SK-N-SH treated with all-trans-retinoic acid at 6 μM for 48 hours (cell line): ENCODE results near the gene MMS22L.
A peak's percentile ranks its signal among the peaks of the same experiment; 100 is the strongest.

ENCODE experiments used
- ATAC-seq: fragments of 200-7000 bp; cut with Tn5 transposase; 3 replicates; pipeline ENCODE4 v1.9.1; 2020; ENCODE audit warnings: mild to moderate bottlenecking, moderate library complexity
- ARNTL ChIP-seq: fragments of 450-650 bp; formaldehyde crosslinking; IDR thresholded peaks from 2 replicates; pipeline ENCODE4 v1.5.0; 2020; ENCODE audit warnings: low read depth, mild to moderate bottlenecking, moderate library complexity, borderline replicate concordance
- BACH2 ChIP-seq: fragments of 250-450 bp; sonication (Bioruptor Pico); IDR thresholded peaks from 2 replicates; pipeline ENCODE4 v1.9.0; 2021; ENCODE audit warnings: mild to moderate bottlenecking, borderline replicate concordance
- GLIS3 ChIP-seq: fragments of 250-450 bp; sonication (Bioruptor Pico); IDR thresholded peaks from 2 replicates; pipeline ENCODE4 v1.5.0; 2020; ENCODE audit warnings: mild to moderate bottlenecking, moderate library complexity
- ISL1 ChIP-seq: fragments of 250-450 bp; sonication (Bioruptor Pico); IDR thresholded peaks from 2 replicates; pipeline ENCODE4 v2.1.2; 2022; ENCODE audit warnings: mild to moderate bottlenecking, moderate library complexity
- OSR1 ChIP-seq: fragments of 250-450 bp; sonication (Bioruptor Pico); IDR thresholded peaks from 2 replicates; pipeline ENCODE4 v1.8.0; 2022; ENCODE audit warnings: moderate library complexity, mild to moderate bottlenecking, inconsistent platforms
- POU6F1 ChIP-seq: fragments of 250-450 bp; sonication (Bioruptor Pico); IDR thresholded peaks from 2 replicates; pipeline ENCODE4 v1.8.0; 2021; ENCODE audit warnings: low read depth, mild to moderate bottlenecking, moderate library complexity, borderline replicate concordance
- PPARA ChIP-seq: fragments of 250-450 bp; sonication (Bioruptor Pico); IDR thresholded peaks from 2 replicates; pipeline ENCODE4 v1.5.0; 2020; ENCODE audit warnings: mild to moderate bottlenecking, borderline replicate concordance
- RARB ChIP-seq: fragments of 250-450 bp; sonication (Bioruptor Pico); IDR thresholded peaks from 2 replicates; pipeline ENCODE4 v1.8.0; 2021; ENCODE audit warnings: mild to moderate bottlenecking, moderate library complexity
- SNAI2 ChIP-seq: fragments of 250-450 bp; sonication (Bioruptor Pico); IDR thresholded peaks from 2 replicates; pipeline ENCODE4 v1.5.0; 2020; ENCODE audit warnings: mild to moderate bottlenecking, moderate library complexity
- TCF4 ChIP-seq: fragments of 250-450 bp; sonication (Bioruptor Pico); IDR thresholded peaks from 2 replicates; pipeline ENCODE4 v1.8.0; 2021; ENCODE audit warnings: mild to moderate bottlenecking, moderate library complexity, borderline replicate concordance
- TOX ChIP-seq: fragments of 250-450 bp; sonication (Bioruptor Pico); IDR thresholded peaks from 2 replicates; pipeline ENCODE4 v1.8.0; 2021; ENCODE audit warnings: mild to moderate bottlenecking, moderate library complexity, borderline replicate concordance
- ZC3H10 ChIP-seq: fragments of 250-450 bp; sonication (Bioruptor Pico); IDR thresholded peaks from 2 replicates; pipeline ENCODE4 v1.5.1; 2021; ENCODE audit warnings: mild to moderate bottlenecking, moderate library complexity
- ZFP3 ChIP-seq: fragments of 250-450 bp; sonication (Bioruptor Pico); IDR thresholded peaks from 2 replicates; pipeline ENCODE4 v1.5.0; 2020; ENCODE audit warnings: mild to moderate bottlenecking, moderate library complexity
- ZFP30 ChIP-seq: fragments of 450-650 bp; formaldehyde crosslinking; IDR thresholded peaks from 2 replicates; pipeline ENCODE4 v1.5.0; 2022; ENCODE audit warnings: mild to moderate bottlenecking, moderate library complexity
- ZNF565 ChIP-seq: fragments of 450-650 bp; formaldehyde crosslinking; conservative IDR thresholded peaks from 2 replicates; pipeline ENCODE4 v1.5.0; 2020; ENCODE audit warnings: low read depth, mild to moderate bottlenecking, moderate library complexity
- ZNF70 ChIP-seq: fragments of 450-650 bp; formaldehyde crosslinking; IDR thresholded peaks from 2 replicates; pipeline ENCODE4 v1.5.0; 2020; ENCODE audit warnings: mild to moderate bottlenecking, moderate library complexity
- ZNF8 ChIP-seq: fragments of 450-650 bp; formaldehyde crosslinking; IDR thresholded peaks from 2 replicates; pipeline ENCODE4 v1.5.0; 2020; ENCODE audit warnings: mild to moderate bottlenecking, moderate library complexity
- TF ChIP-seq, protein P1 (sequence below): fragments of 250-450 bp; sonication (Bioruptor Pico); IDR thresholded peaks from 2 replicates; pipeline ENCODE4 v1.5.1; 2020; ENCODE audit warnings: low read depth, mild to moderate bottlenecking, moderate library complexity
- TF ChIP-seq, protein P2 (sequence below): fragments of 250-450 bp; sonication (Bioruptor Pico); IDR thresholded peaks from 2 replicates; pipeline ENCODE4 v1.5.1; 2021; ENCODE audit warnings: mild to moderate bottlenecking, moderate library complexity
- TF ChIP-seq, protein P3 (sequence below): fragments of 250-450 bp; sonication (Bioruptor Pico); IDR thresholded peaks from 2 replicates; pipeline ENCODE4 v1.8.0; 2020; ENCODE audit warnings: mild to moderate bottlenecking, moderate library complexity, borderline replicate concordance

The MMS22L gene

DNA sequence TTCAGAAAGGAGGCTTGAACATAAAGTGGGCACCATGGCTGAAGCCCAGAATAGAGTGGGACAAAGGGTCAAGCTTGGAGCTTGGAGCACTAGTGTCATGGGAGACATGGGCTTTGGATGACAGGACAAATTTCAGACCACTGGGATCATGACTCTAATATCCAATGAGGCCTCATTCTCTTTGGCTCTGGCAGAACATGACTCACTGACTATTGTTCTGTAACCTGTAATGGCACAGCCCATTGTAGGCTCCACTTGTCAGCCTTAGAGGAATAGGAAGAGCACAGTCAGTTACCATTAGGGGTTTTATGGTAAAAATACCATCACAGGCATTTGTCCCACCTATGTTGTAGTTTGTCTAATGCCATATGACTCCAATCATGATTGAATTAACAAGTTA, 34.0 kb upstream of the MMS22L start:
- no peak for ATAC-seq
- TF ChIP-seq, protein P1, sequence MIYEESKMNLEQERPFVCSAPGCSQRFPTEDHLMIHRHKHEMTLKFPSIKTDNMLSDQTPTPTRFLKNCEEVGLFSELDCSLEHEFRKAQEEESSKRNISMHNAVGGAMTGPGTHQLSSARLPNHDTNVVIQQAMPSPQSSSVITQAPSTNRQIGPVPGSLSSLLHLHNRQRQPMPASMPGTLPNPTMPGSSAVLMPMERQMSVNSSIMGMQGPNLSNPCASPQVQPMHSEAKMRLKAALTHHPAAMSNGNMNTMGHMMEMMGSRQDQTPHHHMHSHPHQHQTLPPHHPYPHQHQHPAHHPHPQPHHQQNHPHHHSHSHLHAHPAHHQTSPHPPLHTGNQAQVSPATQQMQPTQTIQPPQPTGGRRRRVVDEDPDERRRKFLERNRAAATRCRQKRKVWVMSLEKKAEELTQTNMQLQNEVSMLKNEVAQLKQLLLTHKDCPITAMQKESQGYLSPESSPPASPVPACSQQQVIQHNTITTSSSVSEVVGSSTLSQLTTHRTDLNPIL: no peak
- TF ChIP-seq ARNTL: no peak
- TF ChIP-seq SNAI2 (CRISPR knock-in tag): no peak
- no peak for TF ChIP-seq TOX (CRISPR knock-in tag)
- no peak for TF ChIP-seq BACH2 (CRISPR knock-in tag)
- TF ChIP-seq TCF4 (CRISPR knock-in tag): no peak
- no peak for TF ChIP-seq RARB (CRISPR knock-in tag)
- TF ChIP-seq, protein P2, sequence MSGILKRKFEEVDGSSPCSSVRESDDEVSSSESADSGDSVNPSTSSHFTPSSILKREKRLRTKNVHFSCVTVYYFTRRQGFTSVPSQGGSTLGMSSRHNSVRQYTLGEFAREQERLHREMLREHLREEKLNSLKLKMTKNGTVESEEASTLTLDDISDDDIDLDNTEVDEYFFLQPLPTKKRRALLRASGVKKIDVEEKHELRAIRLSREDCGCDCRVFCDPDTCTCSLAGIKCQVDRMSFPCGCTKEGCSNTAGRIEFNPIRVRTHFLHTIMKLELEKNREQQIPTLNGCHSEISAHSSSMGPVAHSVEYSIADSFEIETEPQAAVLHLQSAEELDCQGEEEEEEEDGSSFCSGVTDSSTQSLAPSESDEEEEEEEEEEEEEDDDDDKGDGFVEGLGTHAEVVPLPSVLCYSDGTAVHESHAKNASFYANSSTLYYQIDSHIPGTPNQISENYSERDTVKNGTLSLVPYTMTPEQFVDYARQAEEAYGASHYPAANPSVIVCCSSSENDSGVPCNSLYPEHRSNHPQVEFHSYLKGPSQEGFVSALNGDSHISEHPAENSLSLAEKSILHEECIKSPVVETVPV (CRISPR knock-in tag): no peak
- no peak for TF ChIP-seq ZFP3 (CRISPR knock-in tag)
- TF ChIP-seq, protein P3, sequence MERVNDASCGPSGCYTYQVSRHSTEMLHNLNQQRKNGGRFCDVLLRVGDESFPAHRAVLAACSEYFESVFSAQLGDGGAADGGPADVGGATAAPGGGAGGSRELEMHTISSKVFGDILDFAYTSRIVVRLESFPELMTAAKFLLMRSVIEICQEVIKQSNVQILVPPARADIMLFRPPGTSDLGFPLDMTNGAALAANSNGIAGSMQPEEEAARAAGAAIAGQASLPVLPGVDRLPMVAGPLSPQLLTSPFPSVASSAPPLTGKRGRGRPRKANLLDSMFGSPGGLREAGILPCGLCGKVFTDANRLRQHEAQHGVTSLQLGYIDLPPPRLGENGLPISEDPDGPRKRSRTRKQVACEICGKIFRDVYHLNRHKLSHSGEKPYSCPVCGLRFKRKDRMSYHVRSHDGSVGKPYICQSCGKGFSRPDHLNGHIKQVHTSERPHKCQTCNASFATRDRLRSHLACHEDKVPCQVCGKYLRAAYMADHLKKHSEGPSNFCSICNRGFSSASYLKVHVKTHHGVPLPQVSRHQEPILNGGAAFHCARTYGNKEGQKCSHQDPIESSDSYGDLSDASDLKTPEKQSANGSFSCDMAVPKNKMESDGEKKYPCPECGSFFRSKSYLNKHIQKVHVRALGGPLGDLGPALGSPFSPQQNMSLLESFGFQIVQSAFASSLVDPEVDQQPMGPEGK: no peak
- no peak for TF ChIP-seq OSR1
- TF ChIP-seq ISL1 (CRISPR knock-in tag): no peak
- no peak for TF ChIP-seq ZFP30 (CRISPR knock-in tag)
- no peak for TF ChIP-seq POU6F1 (CRISPR knock-in tag)
- no peak for TF ChIP-seq PPARA (CRISPR knock-in tag)
- no peak for TF ChIP-seq ZC3H10 (CRISPR knock-in tag)
- no peak for TF ChIP-seq GLIS3
- TF ChIP-seq ZNF8: no peak
- no peak for TF ChIP-seq ZNF565 (CRISPR knock-in tag)
- TF ChIP-seq ZNF70 (CRISPR knock-in tag): no peak
- TF ChIP-seq, all 23 proteins: peak for 0

GRCh38 chr6:97312241-97312640, 29.2 kb upstream of the MMS22L start:
- peak; percentile 40; the same call in 2 of the 3 replicates for ATAC-seq
- no peak for TF ChIP-seq BACH2 (CRISPR knock-in tag)
- TF ChIP-seq, protein P1: no peak
- no peak for TF ChIP-seq GLIS3
- no peak for TF ChIP-seq ZFP30 (CRISPR knock-in tag)
- TF ChIP-seq ZFP3 (CRISPR knock-in tag): no peak
- no peak for TF ChIP-seq OSR1
- no peak for TF ChIP-seq ZNF8
- no peak for TF ChIP-seq ARNTL
- TF ChIP-seq, protein P2 (CRISPR knock-in tag): no peak

DNA sequence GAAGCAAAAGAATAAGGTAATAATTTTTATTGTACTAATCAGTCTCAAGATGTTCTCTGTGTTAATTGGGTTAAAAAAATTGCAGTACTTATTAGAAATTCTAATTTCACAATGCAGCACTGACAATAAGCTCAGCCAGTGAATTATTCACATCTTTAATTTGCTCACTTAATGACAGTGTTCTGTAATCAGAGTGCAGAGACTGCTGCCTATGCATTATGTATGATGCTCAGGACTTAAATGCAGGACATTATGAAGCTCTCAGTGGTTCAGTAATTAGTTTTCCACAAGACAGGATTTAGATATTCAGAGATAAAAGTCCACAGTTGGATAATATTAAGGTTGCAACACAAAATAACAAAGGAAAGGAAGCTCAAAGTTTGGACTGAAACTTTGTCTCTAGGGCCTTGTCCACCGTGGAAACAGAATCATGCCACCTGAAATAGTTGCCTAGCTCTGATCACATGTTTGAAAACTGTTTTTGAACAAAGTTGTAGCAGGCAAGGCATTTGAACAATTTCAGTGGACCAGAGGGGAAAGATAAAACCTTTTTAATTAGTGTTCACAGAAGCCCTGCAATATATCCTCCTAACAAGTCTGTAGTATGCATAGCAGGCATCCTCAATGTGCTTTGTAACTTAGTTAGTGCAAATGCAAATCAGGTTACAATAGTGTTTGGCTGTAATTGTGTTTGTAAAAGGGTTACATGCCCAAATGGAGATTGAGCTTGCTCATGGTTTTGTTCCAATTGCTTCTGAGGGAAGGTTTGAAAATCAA, 23.7 kb upstream of the MMS22L start:
- TF ChIP-seq ISL1 (CRISPR knock-in tag) (0 out of 2 replicates have a peak, but pooled peaks have one; percentile 6), TCF4 (CRISPR knock-in tag) (no peak)

More for the DNA sequence above, 23.7 kb upstream of the MMS22L start:
- ATAC-seq: 0 out of 3 replicates have a peak, but pooled peaks have one; percentile 18
